T-cell (primary cell): ENCODE results near the gene KCNQ1OT1. TPM values are rescaled to one million over a fixed set of nuclear protein-coding genes. Genes with fewer than 3 reads are reported as not detected.

Experiments
- ATAC-seq, 4 experiments: fragments of 200-7000 bp in 3 of 4; fragments of 150-1000 bp in 1 of 4; cut with Tn5 transposase; replicated peaks in 1 of 4; 1 replicate in 3 of 4; 2 replicates in 1 of 4; pipeline ENCODE4 v1.10.0; 2021; ENCODE audit warnings: moderate library complexity in 3 of 4, mild to moderate bottlenecking in 2 of 4, moderate number of reproducible peaks in 1 of 4
- CTCF ChIA-PET, 2 donors: fragments of 300-600 bp; sonication (Branson Sonifier 250); formaldehyde crosslinking; loops; one replicate each; lab custom pipeline; 2022; ENCODE audit warnings: antibody characterized with exemption in 2 of 2; lab: Charles Lee
- POLR2A ChIA-PET, 2 donors: fragments of 300-600 bp; sonication (Branson Sonifier 250); formaldehyde crosslinking; loops; one replicate each; lab custom pipeline; 2022; ENCODE audit warnings: antibody characterized with exemption in 2 of 2; lab: Charles Lee
- DNase-seq, 35 experiments: peaks; one replicate each; pipeline versions ENCODE4 v3.0.0 to v3.0.0-alpha.2; 2013 to 2023
- H3K27ac ChIP-seq: one replicate; pipeline ENCODE4 v1.5.1; 2013; ENCODE audit warnings: low read length
- H3K27me3 ChIP-seq, 2 experiments: replicated peaks in 1 of 2; 1 replicate in 1 of 2; 2 replicates in 1 of 2; pipeline versions ENCODE4 v1.6.1 to v1.7.0; 2013; ENCODE audit warnings: low read length in 1 of 2, mixed read lengths in 1 of 2; ENCODE audit not compliant: control insufficient read depth in 2 of 2, insufficient read depth in 2 of 2; ENCODE audit errors: extremely low read depth in 1 of 2
- H3K36me3 ChIP-seq, 2 donors: 1 replicate in 1 of 2; 2 replicates in 1 of 2; pipeline versions ENCODE4 v1.6.1 to v1.7.0; 2013; ENCODE audit warnings: low read length in 1 of 2; ENCODE audit not compliant: control insufficient read depth in 2 of 2, insufficient read depth in 1 of 2; ENCODE audit errors: extremely low read depth in 1 of 2
- H3K4me1 ChIP-seq, 2 experiments: 1 replicate in 1 of 2; 2 replicates in 1 of 2; pipeline versions ENCODE4 v1.6.1 to v1.7.0; 2013; ENCODE audit warnings: low read length in 2 of 2, mixed read lengths in 1 of 2; ENCODE audit not compliant: insufficient read depth in 2 of 2, control insufficient read depth in 1 of 2; ENCODE audit errors: extremely low read depth in 1 of 2
- H3K4me3 ChIP-seq, 2 donors: 1 replicate in 1 of 2; 2 replicates in 1 of 2; pipeline versions ENCODE4 v1.5.1 to v1.7.0; 2013; ENCODE audit warnings: mild to moderate bottlenecking in 2 of 2, low read length in 1 of 2, moderate library complexity in 1 of 2; ENCODE audit not compliant: control insufficient read depth in 1 of 2; ENCODE audit errors: extremely low read depth in 1 of 2
- H3K9me3 ChIP-seq: 2 replicates; pipeline ENCODE4 v1.7.0; 2013
- H3K27ac Mint-ChIP-seq, 2 donors: one replicate each; pipeline ENCODE4 v1.8.0; 2020 to 2021; ENCODE audit warnings: mild to moderate bottlenecking in 2 of 2, mixed read lengths in 2 of 2
- H3K27me3 Mint-ChIP-seq, 2 donors: one replicate each; pipeline ENCODE4 v1.8.0; 2021 to 2022; ENCODE audit warnings: mixed read lengths in 2 of 2
- H3K36me3 Mint-ChIP-seq: one replicate; pipeline ENCODE4 v1.8.0; 2021; ENCODE audit warnings: mixed read lengths
- H3K4me1 Mint-ChIP-seq, 3 donors: one replicate each; pipeline ENCODE4 v1.8.0; 2020 to 2022; ENCODE audit warnings: mixed read lengths in 3 of 3, mild to moderate bottlenecking in 1 of 3
- H3K4me3 Mint-ChIP-seq, 3 donors: one replicate each; pipeline ENCODE4 v1.8.0; 2020 to 2022; ENCODE audit warnings: mild to moderate bottlenecking in 3 of 3, mixed read lengths in 3 of 3, moderate library complexity in 3 of 3
- H3K9me3 Mint-ChIP-seq, 3 donors: one replicate each; pipeline ENCODE4 v1.8.0; 2020 to 2022; ENCODE audit warnings: mixed read lengths in 3 of 3
- WGBS: methylation state at CpG from one replicate; pipeline ENCODE4 v1.1.5; 2013; ENCODE audit warnings: missing lambda C conversion rate; ENCODE audit not compliant: insufficient coverage; 5-methylcytosine and 5-hydroxymethylcytosine counted together
- total RNA-seq, 35 experiments: library from RNA in 6 of 35; stranded (reverse) in 6 of 35; fragments of 120-200 nt in 1 of 35; gene quantifications; one replicate each; pipeline versions ENCODE4 v1.2.1 to v1.2.4 and lab custom pipeline; 2013 to 2026

The KCNQ1OT1 gene
- total RNA-seq, 5 donors from 2014 or later (not counting 1 experiment from before 2014, with no cell fraction given) = 0.30 to 0.42 (median 0.35) TPM

- WGBS = 56% methylated on average over 3 of the region's 5 CpGs
- peaks cover 0 to 5% (median 4%) of the 10 kb centered on the region in 3 donors for H3K9me3 Mint-ChIP-seq
- no peaks in the 10 kb centered on the region for H3K9me3 ChIP-seq
- no peaks in the 10 kb centered on the region for H3K27me3 ChIP-seq
- no peak overlapping the region for H3K27ac Mint-ChIP-seq
- peaks cover 0 to 3% of the 10 kb centered on the region in 2 donors for H3K36me3 ChIP-seq
- ATAC-seq = no peak
- ChIA-PET POLR2A (interaction anchor here in 1 of 2 donors (0.6 kb wide), 1 partner anchor 94 kb away, joined by 3 read pairs; no protein-coding TSS in a partner anchor), CTCF (interaction anchor here in 1 of 2 donors (0.5 kb wide), 1 partner anchor 15 kb away, joined by 3 read pairs; no protein-coding TSS in a partner anchor)
- H3K4me3 ChIP-seq = no peak overlapping the region
- H3K36me3 Mint-ChIP-seq = peaks cover 47% of the 10 kb centered on the region
- no peak for DNase-seq
- peaks cover 0 to 4% (median 0%) of the 10 kb centered on the region in 3 donors for H3K4me1 Mint-ChIP-seq
- H3K4me1 ChIP-seq = no peaks in the 10 kb centered on the region
- H3K27me3 Mint-ChIP-seq = no peaks in the 10 kb centered on the region
- no peak overlapping the region for H3K27ac ChIP-seq
- H3K4me3 Mint-ChIP-seq = no peak overlapping the region
Measured at GRCh38 chr11:2662024-2662312, 37.8 kb downstream of the KCNQ1OT1 start.

GRCh38 chr11:2661173-2662023 lies 38.4 kb downstream of the KCNQ1OT1 start:
- Mint-ChIP-seq H3K9me3 (peaks cover 0 to 5% (median 4%) of the 10 kb centered on the region in 3 donors), H3K27ac (no peak overlapping the region), H3K4me3 (no peak overlapping the region), H3K36me3 (peaks cover 53% of the 10 kb centered on the region), H3K27me3 (no peaks in the 10 kb centered on the region), H3K4me1 (peaks cover 0 to 8% (median under 1%) of the 10 kb centered on the region in 3 donors)
- ChIA-PET POLR2A (interaction anchor here in 1 of 2 donors (0.6 kb wide), 1 partner anchor 93 kb away, joined by 3 read pairs; no protein-coding TSS in a partner anchor), CTCF (interaction anchor here in 1 of 2 donors (0.5 kb wide), 1 partner anchor 15 kb away, joined by 3 read pairs; no protein-coding TSS in a partner anchor)
- WGBS = 80% methylated on average over 1 of the region's 4 CpGs
- Histone ChIP-seq H3K9me3 (no peaks in the 10 kb centered on the region), H3K27me3 (no peaks in the 10 kb centered on the region), H3K4me3 (no peak overlapping the region), H3K27ac (no peak overlapping the region), H3K36me3 (peaks cover 0 to 3% of the 10 kb centered on the region in 2 donors), H3K4me1 (no peaks in the 10 kb centered on the region)
- DNase-seq (no peak), ATAC-seq (no peak)

DNA sequence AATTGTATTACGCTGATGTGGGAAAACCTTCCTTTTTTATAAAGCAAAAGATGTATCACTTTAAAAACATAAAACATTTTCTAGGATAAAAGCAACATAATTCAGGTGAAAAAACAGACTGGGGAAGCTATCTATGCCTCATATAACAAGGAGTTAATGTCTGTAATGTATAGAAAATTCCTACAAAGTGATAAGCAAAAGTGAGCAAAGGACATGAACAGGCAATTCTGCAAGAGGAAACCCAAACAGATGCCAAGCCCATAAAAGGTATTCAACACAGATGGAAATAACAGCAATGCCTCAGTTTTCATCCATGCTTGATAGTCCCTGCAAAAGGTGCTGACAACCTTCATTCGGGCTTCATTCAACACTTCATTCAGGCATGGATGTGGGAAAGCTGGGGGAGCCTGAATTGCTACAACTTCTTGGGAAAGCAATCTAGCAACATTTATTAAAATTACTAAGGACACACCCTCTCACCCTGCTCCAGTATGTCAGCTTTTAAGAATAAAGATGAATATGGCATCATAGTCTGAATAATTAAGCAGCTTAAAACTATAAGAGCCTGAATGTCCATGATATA lies 39.3 kb downstream of the KCNQ1OT1 start:
- Histone ChIP-seq H3K27me3 (no peaks in the 10 kb centered on the region), H3K4me1 (no peaks in the 10 kb centered on the region), H3K27ac (no peak overlapping the region), H3K36me3 (peaks cover 0 to 3% of the 10 kb centered on the region in 2 donors), H3K9me3 (no peaks in the 10 kb centered on the region), H3K4me3 (no peak overlapping the region)
- no CpG with 5 or more reads among the region's 2 CpGs for WGBS
- Mint-ChIP-seq H3K9me3 (peaks cover 0 to 5% (median 4%) of the 10 kb centered on the region in 3 donors), H3K36me3 (peaks cover 62% of the 10 kb centered on the region), H3K27me3 (no peaks in the 10 kb centered on the region), H3K27ac (no peak overlapping the region), H3K4me3 (no peak overlapping the region), H3K4me1 (peaks cover 0 to 14% (median 4%) of the 10 kb centered on the region in 3 donors)
- CTCF ChIA-PET = no interaction called here
- DNase-seq (no peak), ATAC-seq (no peak)
- POLR2A ChIA-PET = no interaction called here

DNA sequence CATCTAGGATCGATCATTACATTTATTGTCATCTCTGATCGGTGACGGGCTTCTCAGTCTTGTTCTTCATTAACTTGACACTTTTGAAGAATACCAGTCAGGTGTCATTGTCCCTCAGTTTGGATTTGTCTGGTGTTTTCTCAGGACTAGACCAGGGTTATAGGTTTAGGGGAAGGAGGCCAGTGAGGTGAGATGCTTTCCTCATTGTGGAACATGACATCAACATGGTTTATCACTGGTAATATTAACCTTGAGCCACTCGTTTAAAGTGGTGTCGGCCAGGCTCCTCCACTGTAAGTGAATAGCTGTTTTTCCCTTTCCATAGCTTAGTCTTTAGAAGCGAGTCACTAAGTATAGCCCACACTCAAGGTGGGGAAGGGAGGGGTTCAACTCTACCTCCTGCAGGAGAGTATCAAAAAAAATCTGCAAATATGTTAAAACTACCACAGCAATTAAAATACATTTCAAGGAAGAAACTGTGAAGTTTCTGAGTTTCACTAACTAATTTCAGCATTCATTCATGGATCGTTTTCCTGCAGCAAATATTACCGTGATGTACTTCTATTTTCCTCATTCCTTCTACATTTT lies 42.0 kb downstream of the KCNQ1OT1 start:
- ATAC-seq = no peak
- Mint-ChIP-seq H3K9me3 (peaks cover 0 to 5% (median 4%) of the 10 kb centered on the region in 3 donors), H3K4me3 (no peak overlapping the region), H3K27ac (no peak overlapping the region), H3K27me3 (no peaks in the 10 kb centered on the region), H3K36me3 (peaks cover 63% of the 10 kb centered on the region), H3K4me1 (peaks cover 0 to 14% (median 4%) of the 10 kb centered on the region in 3 donors)
- H3K4me1 ChIP-seq = no peaks in the 10 kb centered on the region
- H3K27ac ChIP-seq = no peak overlapping the region
- H3K36me3 ChIP-seq = peaks cover 0 to 9% of the 10 kb centered on the region in 2 donors
- no CpG with 5 or more reads among the region's 8 CpGs for WGBS
- H3K4me3 ChIP-seq = no peak overlapping the region
- no peaks in the 10 kb centered on the region for H3K9me3 ChIP-seq
- ChIA-PET POLR2A (no interaction called here), CTCF (no interaction called here)
- H3K27me3 ChIP-seq = peaks cover 0 to 6% of the 10 kb centered on the region in 2 experiments
- no peak for DNase-seq

- Histone ChIP-seq H3K9me3 (no peaks in the 10 kb centered on the region), H3K4me3 (no peak overlapping the region), H3K36me3 (peaks cover 0 to 7% of the 10 kb centered on the region in 2 donors), H3K27ac (no peak overlapping the region), H3K4me1 (no peaks in the 10 kb centered on the region), H3K27me3 (peaks cover 0 to 7% of the 10 kb centered on the region in 2 experiments)
- Mint-ChIP-seq H3K4me3 (no peak overlapping the region), H3K27ac (no peak overlapping the region), H3K27me3 (no peaks in the 10 kb centered on the region), H3K36me3 (peaks cover 63% of the 10 kb centered on the region), H3K4me1 (peaks cover 0 to 14% (median 4%) of the 10 kb centered on the region in 3 donors), H3K9me3 (peaks cover 0 to 5% (median 4%) of the 10 kb centered on the region in 3 donors)
- no peak for ATAC-seq
- ChIA-PET CTCF (no interaction called here), POLR2A (no interaction called here)
- DNase-seq = no peak
- WGBS = no CpG with 5 or more reads among the region's 1 CpG
Measured at GRCh38 chr11:2656859-2657258, 42.9 kb downstream of the KCNQ1OT1 start.
